ENCODE data around the gene CDC40. TPM values are rescaled to one million over a fixed set of nuclear protein-coding genes. Genes with fewer than 3 reads are reported as not detected.

CDC40 gene
- total RNA-seq, 1 experiment from 2014 or later: 37.0 TPM

GRCh38 chr6:110181131-110182030, 1.2 kb downstream of the CDC40 start:
- H3K4me1 ChIP-seq (ENCODE audit: control insufficient read depth, insufficient read depth, low read length): peaks cover 46% of the 10 kb centered on the region
- DNase-seq (ENCODE audit: low read depth, low spot score) (no peak), ATAC-seq (no peak)
- H3K9me3 ChIP-seq (ENCODE audit: control insufficient read depth, insufficient read depth, low read depth, low read length): no peaks in the 10 kb centered on the region
- H3K27me3 ChIP-seq (ENCODE audit: control insufficient read depth, insufficient read depth, low read length): no peaks in the 10 kb centered on the region
- ChIA-PET POLR2A (no interaction called here), CTCF (interaction anchor here (0.5 kb wide), 1 partner anchor 142 kb away, joined by 3 read pairs; no protein-coding TSS in a partner anchor)
- intact Hi-C loops (cut with micrococcal nuclease; ENCODE audit: unreplicated experiment): no loop called here
- BruUV-seq (replicated peaks): TSS peak; percentile 61
- H3K27ac ChIP-seq (ENCODE audit: low read length): peak overlapping the region; percentile 91
- in situ Hi-C loops (cut with HindIII; ENCODE audit: low pct_unique_long_range_greater_than_20kb, low sequenced_read_pairs): no loop called here
- H3K36me3 ChIP-seq (ENCODE audit: control insufficient read depth, insufficient read depth, low read length): peaks cover 5% of the 10 kb centered on the region
- no peak for TF ChIP-seq TCF7L2 (IDR thresholded peaks at IDR 0.05; ENCODE audit: low read depth, low read length)
- TF ChIP-seq REST (IDR thresholded peaks at IDR 0.05; ENCODE audit: insufficient read depth in 1 of 2, low read depth in 2 of 2, low read length in 1 of 2): no peak
- TF ChIP-seq CTCF (IDR thresholded peaks at IDR 0.05): no peak
- no peak for TF ChIP-seq POLR2AphosphoS5 (IDR thresholded peaks at IDR 0.05; ENCODE audit: low read depth, low read length)
- no peak for TF ChIP-seq SIN3A (IDR thresholded peaks at IDR 0.05; ENCODE audit: borderline replicate concordance, insufficient read depth, low read depth, low read length)
- peak overlapping the region; percentile 80 to 90 for H3K4me3 ChIP-seq (ENCODE audit: low read depth in 2 of 2, low read length in 2 of 2)

- ATAC-seq: no peak
- Histone ChIP-seq H3K36me3 (ENCODE audit: control insufficient read depth, insufficient read depth, low read length) (peaks cover 5% of the 10 kb centered on the region; the same call in 1 of the 2 replicates), H3K9me3 (ENCODE audit: control insufficient read depth, insufficient read depth, low read depth, low read length) (no peaks in the 10 kb centered on the region), H3K27ac (ENCODE audit: low read length) (no peak overlapping the region), H3K4me3 (ENCODE audit: low read depth in 2 of 2, low read length in 2 of 2) (no peak overlapping the region), H3K27me3 (ENCODE audit: control insufficient read depth, insufficient read depth, low read length) (no peaks in the 10 kb centered on the region), H3K4me1 (ENCODE audit: control insufficient read depth, insufficient read depth, low read length) (peaks cover 28% of the 10 kb centered on the region)
- TF ChIP-seq TCF7L2 (IDR thresholded peaks at IDR 0.05; ENCODE audit: low read depth, low read length) (no peak), REST (IDR thresholded peaks at IDR 0.05; ENCODE audit: insufficient read depth in 1 of 2, low read depth in 2 of 2, low read length in 1 of 2) (no peak), CTCF (IDR thresholded peaks at IDR 0.05) (no peak), SIN3A (IDR thresholded peaks at IDR 0.05; ENCODE audit: borderline replicate concordance, insufficient read depth, low read depth, low read length) (no peak), POLR2AphosphoS5 (IDR thresholded peaks at IDR 0.05; ENCODE audit: low read depth, low read length) (no peak)
- in situ Hi-C loops (cut with HindIII; ENCODE audit: low pct_unique_long_range_greater_than_20kb, low sequenced_read_pairs): no loop called here
- POLR2A ChIA-PET: no interaction called here
- intact Hi-C loops (cut with micrococcal nuclease; ENCODE audit: unreplicated experiment): no loop called here
- BruUV-seq (replicated peaks): no TSS peak
- no peak for DNase-seq (ENCODE audit: low read depth, low spot score)
- CTCF ChIA-PET: no interaction called here
These were observed 3.2 kb downstream of the CDC40 start for GRCh38 chr6:110183292-110183885.
